H7 (cell line): Measurements from ENCODE around the gene PBX1. TPM values are rescaled to one million over a fixed set of nuclear protein-coding genes. Genes with fewer than 3 reads are reported as not detected.
"Not testable (repeated sequence)": the region's sequence is repeated elsewhere in the genome, so short reads cannot be mapped to it uniquely, and the experiment has no call there.

Source experiments
- DNase-seq: peaks from one replicate; pipeline ENCODE4 v3.0.0; 2012
- H3K27me3 ChIP-seq: 2 replicates; pipeline ENCODE4 v1.6.0; 2011; ENCODE audit warnings: mild to moderate bottlenecking, low read length; ENCODE audit not compliant: control insufficient read depth, insufficient read depth
- H3K36me3 ChIP-seq: replicated peaks from 2 replicates; pipeline ENCODE4 v1.5.1; 2011; ENCODE audit warnings: low read length; ENCODE audit not compliant: control insufficient read depth, insufficient read depth
- H3K4me3 ChIP-seq: 2 replicates; pipeline ENCODE4 v1.5.1; 2011; ENCODE audit warnings: low read depth, mild to moderate bottlenecking, control low read depth, low read length, moderate library complexity; ENCODE audit not compliant: insufficient read depth
- total RNA-seq: library from RNA; depleted of rRNA; stranded (reverse); fragments of >200 nt; shearing (Covaris generic); gene quantifications from 2 replicates; pipeline ENCODE4 v1.2.3, GENCODE V29; 2014

Gene PBX1
- total RNA-seq, 1 experiment from 2014 or later, result 70.5 TPM

- no peak overlapping the region for H3K4me3 ChIP-seq
- no peaks in the 10 kb centered on the region for H3K27me3 ChIP-seq
- H3K36me3 ChIP-seq, result no peaks in the 10 kb centered on the region
- no peak for DNase-seq
Measured at GRCh38 chr1:164591858-164592257, 32.9 kb downstream of the PBX1 start.

GRCh38 chr1:164592634-164593033 lies 33.6 kb downstream of the PBX1 start:
- H3K4me3 ChIP-seq, result no peak overlapping the region
- H3K27me3 ChIP-seq, result no peaks in the 10 kb centered on the region
- no peak for DNase-seq
- no peaks in the 10 kb centered on the region for H3K36me3 ChIP-seq

GRCh38 chr1:164595212-164595611 lies 36.2 kb downstream of the PBX1 start:
- Histone ChIP-seq H3K36me3 (no peaks in the 10 kb centered on the region), H3K4me3 (no peak overlapping the region), H3K27me3 (no peaks in the 10 kb centered on the region)
- DNase-seq, result no peak

GRCh38 chr1:164596172-164596571 lies 37.2 kb downstream of the PBX1 start:
- DNase-seq, result no peak
- Histone ChIP-seq H3K4me3 (no peak overlapping the region), H3K27me3 (no peaks in the 10 kb centered on the region), H3K36me3 (no peaks in the 10 kb centered on the region)

- no peak overlapping the region for H3K4me3 ChIP-seq
- no peaks in the 10 kb centered on the region for H3K27me3 ChIP-seq
- H3K36me3 ChIP-seq, result no peaks in the 10 kb centered on the region
- DNase-seq, result no peak
Measured at GRCh38 chr1:164598719-164599118, 39.7 kb downstream of the PBX1 start.

GRCh38 chr1:164599272-164599671 lies 40.3 kb downstream of the PBX1 start:
- no peaks in the 10 kb centered on the region for H3K27me3 ChIP-seq
- no peaks in the 10 kb centered on the region for H3K36me3 ChIP-seq
- H3K4me3 ChIP-seq, result no peak overlapping the region
- no peak for DNase-seq

- H3K36me3 ChIP-seq, result no peaks in the 10 kb centered on the region
- DNase-seq, result no peak
- H3K4me3 ChIP-seq, result no peak overlapping the region
- no peaks in the 10 kb centered on the region for H3K27me3 ChIP-seq
Measured at GRCh38 chr1:164601399-164602100, 42.6 kb downstream of the PBX1 start.

- Histone ChIP-seq H3K36me3 (no peaks in the 10 kb centered on the region), H3K27me3 (no peaks in the 10 kb centered on the region), H3K4me3 (no peak overlapping the region)
- DNase-seq, result peak; percentile 26
Measured at GRCh38 chr1:164602101-164602422, 43.1 kb downstream of the PBX1 start.

GRCh38 chr1:164602480-164603093 lies 43.6 kb downstream of the PBX1 start:
- Histone ChIP-seq H3K27me3 (no peaks in the 10 kb centered on the region), H3K36me3 (no peaks in the 10 kb centered on the region), H3K4me3 (no peak overlapping the region)
- no peak for DNase-seq

- H3K4me3 ChIP-seq, H3K27me3 ChIP-seq, H3K36me3 ChIP-seq, DNase-seq: not testable (repeated sequence)
Measured at GRCh38 chr1:164603805-164604204, 44.8 kb downstream of the PBX1 start.

- Histone ChIP-seq H3K36me3 (no peaks in the 10 kb centered on the region), H3K27me3 (no peaks in the 10 kb centered on the region), H3K4me3 (no peak overlapping the region)
- no peak for DNase-seq
Measured at GRCh38 chr1:164604541-164604940, 45.6 kb downstream of the PBX1 start.

GRCh38 chr1:164605254-164606091 lies 46.5 kb downstream of the PBX1 start:
- DNase-seq, result peak; percentile 38
- Histone ChIP-seq H3K36me3 (no peaks in the 10 kb centered on the region), H3K27me3 (no peaks in the 10 kb centered on the region), H3K4me3 (no peak overlapping the region)

- Histone ChIP-seq H3K36me3 (no peaks in the 10 kb centered on the region), H3K4me3 (no peak overlapping the region), H3K27me3 (no peaks in the 10 kb centered on the region)
- no peak for DNase-seq
Measured at GRCh38 chr1:164607351-164607750, 48.4 kb downstream of the PBX1 start.

GRCh38 chr1:164608651-164609057 lies 49.7 kb downstream of the PBX1 start:
- no peak for DNase-seq
- Histone ChIP-seq H3K36me3 (no peaks in the 10 kb centered on the region), H3K27me3 (no peaks in the 10 kb centered on the region), H3K4me3 (no peak overlapping the region)

GRCh38 chr1:164609089-164609488 lies 50.1 kb downstream of the PBX1 start:
- DNase-seq, result no peak
- no peak overlapping the region for H3K4me3 ChIP-seq
- no peaks in the 10 kb centered on the region; the same call in 1 of the 2 replicates for H3K36me3 ChIP-seq
- no peaks in the 10 kb centered on the region for H3K27me3 ChIP-seq
